Large intestine (tissue), 3 donors: ENCODE results near the gene SPATA32. TPM values are rescaled to one million over a fixed set of nuclear protein-coding genes. Genes with fewer than 3 reads are reported as not detected.
"Not testable (repeated sequence)": the region's sequence is repeated elsewhere in the genome, so short reads cannot be mapped to it uniquely, and the experiment has no call there.

Experiments used
- DNase-seq, 2 donors: peaks; one replicate each; pipeline versions ENCODE4 v3.0.0 to v3.0.0-alpha.2; 2013
- H3K27ac ChIP-seq: one replicate; pipeline ENCODE4 v1.5.1; 2013; ENCODE audit warnings: low read length
- H3K27me3 ChIP-seq: 2 replicates; pipeline ENCODE4 v1.6.1; 2013; ENCODE audit warnings: low read length; ENCODE audit not compliant: control insufficient read depth, insufficient read depth
- H3K36me3 ChIP-seq: 2 replicates; pipeline ENCODE4 v1.6.1; 2013; ENCODE audit warnings: low read length; ENCODE audit not compliant: control insufficient read depth, insufficient read depth
- H3K4me1 ChIP-seq: one replicate; pipeline ENCODE4 v1.6.1; 2013; ENCODE audit warnings: low read length; ENCODE audit not compliant: control insufficient read depth, insufficient read depth
- H3K4me3 ChIP-seq: one replicate; pipeline ENCODE4 v1.5.1; 2013; ENCODE audit warnings: low read length
- H3K9me3 ChIP-seq: one replicate; pipeline ENCODE4 v1.6.1; 2013; ENCODE audit warnings: mild to moderate bottlenecking, low read depth, low read length, moderate library complexity; ENCODE audit not compliant: control insufficient read depth
- WGBS: methylation state at CpG from one replicate; pipeline ENCODE4 v1.1.5; 2013; ENCODE audit warnings: low lambda C conversion rate; ENCODE audit not compliant: insufficient coverage; 5-methylcytosine and 5-hydroxymethylcytosine counted together
- polyA plus RNA-seq: library from polyadenylated mRNA; unstranded; fragments of 120-200 nt; gene quantifications from one replicate; pipeline ENCODE4 v1.2.1, GENCODE V29; 2013

Gene SPATA32
- polyA plus RNA-seq, 1 donor = 0.24 TPM

DNA sequence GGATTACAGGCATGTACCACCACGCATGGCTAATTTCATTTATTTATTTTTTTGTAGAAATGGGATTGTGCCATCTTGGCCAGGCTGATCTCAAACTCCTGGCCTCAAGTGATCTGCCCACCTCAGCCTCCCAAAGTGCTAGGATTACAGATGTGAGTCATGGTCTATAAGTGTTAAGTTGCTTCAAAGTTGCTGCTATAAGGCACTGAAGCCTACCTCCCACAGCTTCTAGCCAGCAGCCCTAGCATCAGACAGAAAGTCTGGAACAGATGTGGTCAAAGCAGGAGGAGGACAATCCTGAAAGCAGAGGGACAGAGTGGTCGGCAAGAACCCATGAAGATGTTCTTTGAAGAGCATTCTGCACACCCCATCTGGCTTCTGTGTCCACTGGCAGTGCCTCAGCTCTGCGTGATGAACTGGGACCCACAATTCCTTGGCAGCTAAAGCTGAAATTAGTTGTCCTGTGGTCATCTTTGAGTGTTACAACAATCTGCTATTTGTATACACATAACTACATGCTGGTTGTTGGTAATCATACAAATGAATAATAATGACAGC, 43.7 kb upstream of the SPATA32 start:
- Histone ChIP-seq H3K27me3 (no peaks in the 10 kb centered on the region), H3K4me1 (peaks cover 5% of the 10 kb centered on the region), H3K27ac (no peak overlapping the region), H3K4me3 (no peak overlapping the region), H3K9me3 (no peaks in the 10 kb centered on the region), H3K36me3 (no peaks in the 10 kb centered on the region)
- WGBS = no CpG with 5 or more reads among the region's 3 CpGs
- DNase-seq = no peak

DNA sequence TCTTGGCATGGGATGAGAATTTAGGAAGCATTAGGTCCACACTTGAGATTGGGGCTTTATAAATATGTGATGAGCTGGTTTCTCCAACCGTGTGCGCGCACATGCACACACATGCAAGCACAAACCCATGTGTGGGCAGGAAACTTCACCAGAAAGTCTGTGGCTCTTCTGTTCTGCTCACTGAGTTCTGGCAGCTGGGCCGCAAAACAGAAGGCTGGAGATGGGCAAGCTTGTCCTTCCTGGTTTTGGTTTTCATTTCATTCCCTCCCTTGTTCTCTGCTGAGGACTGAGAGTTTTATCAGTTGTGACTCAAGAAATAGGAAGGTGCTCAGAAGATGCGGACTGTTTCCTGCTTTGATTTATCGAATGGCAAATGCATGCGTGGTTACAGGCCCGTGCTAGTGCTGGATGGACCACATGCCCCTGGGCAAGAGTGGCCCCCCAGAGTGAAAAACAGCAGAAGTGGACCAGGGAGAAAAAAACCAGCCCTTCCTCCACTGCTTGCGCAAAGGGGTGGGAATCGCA, 40.8 kb upstream of the SPATA32 start:
- H3K27ac ChIP-seq = no peak overlapping the region
- DNase-seq = no peak
- no peaks in the 10 kb centered on the region for H3K4me1 ChIP-seq
- H3K36me3 ChIP-seq = no peaks in the 10 kb centered on the region
- no peak overlapping the region for H3K4me3 ChIP-seq
- no peaks in the 10 kb centered on the region for H3K9me3 ChIP-seq
- H3K27me3 ChIP-seq = no peaks in the 10 kb centered on the region
- WGBS = no CpG with 5 or more reads among the region's 10 CpGs

DNA sequence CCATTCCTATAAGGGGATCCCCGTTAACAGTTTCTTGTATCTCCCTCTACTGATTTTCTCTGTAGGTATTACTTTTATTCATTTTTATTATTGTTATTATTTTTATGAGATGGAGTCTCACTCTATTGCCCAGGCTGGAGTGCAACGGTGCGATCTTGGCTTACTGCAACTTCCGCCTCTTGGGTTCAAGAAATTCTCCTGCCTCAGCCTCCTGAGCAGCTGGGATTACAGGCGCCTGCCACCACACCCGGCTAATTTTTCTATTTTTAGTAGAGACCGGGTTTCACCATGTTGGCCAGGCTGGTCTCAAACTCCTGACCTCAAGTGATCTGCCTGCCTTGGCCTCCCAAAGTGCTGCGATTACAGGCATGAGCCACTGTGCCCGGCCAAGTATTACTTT, 40.3 kb upstream of the SPATA32 start:
- WGBS = 100% methylated on average over 3 of the region's 9 CpGs
- H3K9me3 ChIP-seq, H3K4me1 ChIP-seq, H3K4me3 ChIP-seq, H3K36me3 ChIP-seq, DNase-seq, H3K27ac ChIP-seq, H3K27me3 ChIP-seq: not testable (repeated sequence)

DNA sequence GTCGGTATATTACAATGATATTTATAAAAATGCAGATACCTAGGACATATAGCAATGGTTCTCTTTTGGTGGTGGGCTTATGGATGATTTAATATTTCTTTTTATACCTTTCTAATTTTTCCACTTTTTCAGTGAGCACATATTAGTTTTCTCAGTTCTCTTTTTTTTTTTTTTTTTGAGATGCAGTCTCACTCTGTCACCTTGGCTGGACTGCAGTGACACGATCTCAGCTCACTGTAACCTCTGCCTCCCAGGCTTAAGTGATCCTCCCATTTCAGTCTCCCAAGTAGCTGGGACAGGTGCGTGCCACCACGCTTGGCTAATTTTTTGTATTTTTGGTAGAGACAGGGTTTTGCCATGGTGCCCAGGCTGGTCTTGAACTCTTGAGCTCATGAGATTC, 39.8 kb upstream of the SPATA32 start:
- Histone ChIP-seq H3K27ac (no peak overlapping the region), H3K9me3 (no peaks in the 10 kb centered on the region), H3K4me3 (no peak overlapping the region), H3K27me3 (no peaks in the 10 kb centered on the region), H3K4me1 (peaks cover 5% of the 10 kb centered on the region), H3K36me3 (no peaks in the 10 kb centered on the region)
- no CpG with 5 or more reads among the region's 4 CpGs for WGBS
- no peak for DNase-seq

DNA sequence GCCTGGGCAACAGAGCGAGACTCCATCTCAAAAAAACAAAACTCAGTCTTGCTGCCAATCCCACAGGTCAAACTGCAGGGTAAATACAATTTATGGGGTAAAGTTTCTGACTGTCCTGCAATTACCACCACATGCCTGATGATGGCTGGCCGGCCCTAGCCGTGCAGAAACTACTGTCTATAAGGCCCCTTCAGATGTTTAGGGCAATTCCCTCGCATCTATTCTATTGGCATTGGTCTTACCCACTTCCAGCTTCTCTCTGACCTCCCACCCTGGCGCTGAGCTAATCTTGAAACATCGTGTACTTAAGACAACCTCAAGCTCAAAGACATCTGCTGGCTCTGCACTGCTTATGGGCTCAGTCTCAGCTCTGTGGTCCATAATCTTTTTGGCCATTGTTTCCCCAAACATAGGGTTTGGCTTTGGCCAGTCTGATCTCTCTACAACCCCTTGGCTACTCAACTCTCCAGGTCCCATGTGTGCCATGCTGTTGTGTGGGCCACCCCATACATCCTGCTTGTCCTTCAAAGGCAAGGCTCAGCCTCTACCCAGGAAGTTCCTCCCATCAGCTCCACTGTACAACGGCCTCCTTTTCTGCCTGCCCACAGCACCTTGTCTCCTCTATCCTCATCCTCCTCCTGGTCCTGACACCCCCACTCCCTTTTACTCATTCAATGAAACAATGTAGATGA, 38.3 kb upstream of the SPATA32 start:
- H3K27ac ChIP-seq = no peak overlapping the region
- no peaks in the 10 kb centered on the region for H3K9me3 ChIP-seq
- no peaks in the 10 kb centered on the region for H3K36me3 ChIP-seq
- no peaks in the 10 kb centered on the region for H3K27me3 ChIP-seq
- H3K4me1 ChIP-seq = peaks cover 9% of the 10 kb centered on the region
- no CpG with 5 or more reads among the region's 7 CpGs for WGBS
- no peak for DNase-seq
- no peak overlapping the region for H3K4me3 ChIP-seq

DNA sequence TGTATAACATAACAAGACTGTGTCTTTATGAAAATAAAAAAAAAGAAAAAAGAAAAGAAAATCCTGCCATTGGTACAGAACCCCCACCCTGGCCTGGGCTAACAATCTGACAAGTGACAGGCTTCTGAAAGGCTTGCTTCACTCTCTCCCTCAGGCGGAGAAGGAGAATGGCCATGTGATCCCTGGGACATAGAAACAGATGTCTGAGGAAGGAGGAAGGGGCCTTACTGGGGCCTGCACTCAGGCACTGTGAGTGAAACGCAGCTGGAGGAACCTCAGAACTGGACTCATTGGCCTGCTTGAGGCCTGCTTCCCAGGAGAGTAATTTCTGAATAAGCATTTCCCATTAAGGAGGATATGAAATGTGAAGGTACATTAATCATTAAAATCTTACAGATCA, 37.5 kb upstream of the SPATA32 start:
- DNase-seq = no peak
- Histone ChIP-seq H3K27me3 (no peaks in the 10 kb centered on the region), H3K9me3 (no peaks in the 10 kb centered on the region), H3K4me1 (peaks cover 14% of the 10 kb centered on the region), H3K27ac (no peak overlapping the region), H3K4me3 (no peak overlapping the region), H3K36me3 (no peaks in the 10 kb centered on the region)
- no CpG with 5 or more reads among the region's 2 CpGs for WGBS

DNA sequence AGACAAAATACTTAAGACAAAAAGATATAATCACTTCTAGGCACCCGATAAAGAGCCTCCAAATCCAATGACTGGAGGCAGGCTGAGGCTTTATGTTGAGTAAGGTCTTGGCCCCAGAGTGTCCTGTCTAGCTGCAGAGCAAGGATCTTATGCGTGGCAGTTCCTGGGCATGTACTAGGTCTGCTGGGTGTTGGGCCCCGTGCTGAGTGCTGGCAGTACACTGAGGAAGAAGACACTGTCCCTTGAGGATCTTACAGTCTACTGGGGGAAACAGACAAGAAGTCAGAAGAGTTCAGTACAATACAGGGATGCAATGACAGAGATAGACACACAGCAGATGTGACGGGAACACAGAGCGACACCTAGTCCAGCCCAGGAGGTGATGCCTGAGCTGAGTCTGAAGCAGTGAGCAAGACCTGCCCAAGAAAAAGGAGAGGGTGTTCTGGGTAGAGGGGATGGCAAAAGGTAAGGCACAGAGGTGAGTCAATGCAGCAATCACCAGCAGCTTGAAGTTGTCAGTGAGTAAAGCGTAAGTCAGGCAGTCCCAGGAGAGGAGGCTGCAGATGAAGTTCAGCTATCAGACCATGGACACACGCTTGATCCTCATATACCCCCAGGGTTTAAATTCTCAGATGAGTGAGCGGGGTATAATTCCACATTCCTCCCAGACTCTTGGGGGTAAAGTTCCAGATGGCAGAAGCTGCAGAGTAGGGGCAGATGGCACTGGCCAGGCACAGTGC, 36.8 kb upstream of the SPATA32 start:
- DNase-seq = no peak
- Histone ChIP-seq H3K9me3 (no peaks in the 10 kb centered on the region), H3K27ac (no peak overlapping the region), H3K4me1 (peaks cover 20% of the 10 kb centered on the region), H3K27me3 (no peaks in the 10 kb centered on the region), H3K4me3 (no peak overlapping the region), H3K36me3 (no peaks in the 10 kb centered on the region)
- no CpG with 5 or more reads among the region's 8 CpGs for WGBS

DNA sequence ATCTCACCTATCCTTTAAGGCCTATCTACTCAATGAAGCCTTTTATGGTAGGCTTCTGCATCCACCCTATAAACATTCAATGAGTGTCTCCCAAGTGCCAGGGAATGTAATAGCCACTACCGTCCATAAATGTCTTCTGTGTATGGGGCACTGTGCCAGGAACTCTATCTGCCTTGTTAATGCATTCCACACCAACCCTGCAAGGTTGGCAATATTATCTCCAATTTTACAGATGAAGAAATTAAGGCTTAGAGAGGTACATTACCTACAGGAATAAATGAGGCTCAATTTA, 34.9 kb upstream of the SPATA32 start:
- Histone ChIP-seq H3K4me3 (no peak overlapping the region), H3K4me1 (peaks cover 35% of the 10 kb centered on the region), H3K27me3 (no peaks in the 10 kb centered on the region), H3K9me3 (no peaks in the 10 kb centered on the region), H3K36me3 (no peaks in the 10 kb centered on the region), H3K27ac (no peak overlapping the region)
- WGBS = no CpG with 5 or more reads among the region's 1 CpG
- no peak for DNase-seq

DNA sequence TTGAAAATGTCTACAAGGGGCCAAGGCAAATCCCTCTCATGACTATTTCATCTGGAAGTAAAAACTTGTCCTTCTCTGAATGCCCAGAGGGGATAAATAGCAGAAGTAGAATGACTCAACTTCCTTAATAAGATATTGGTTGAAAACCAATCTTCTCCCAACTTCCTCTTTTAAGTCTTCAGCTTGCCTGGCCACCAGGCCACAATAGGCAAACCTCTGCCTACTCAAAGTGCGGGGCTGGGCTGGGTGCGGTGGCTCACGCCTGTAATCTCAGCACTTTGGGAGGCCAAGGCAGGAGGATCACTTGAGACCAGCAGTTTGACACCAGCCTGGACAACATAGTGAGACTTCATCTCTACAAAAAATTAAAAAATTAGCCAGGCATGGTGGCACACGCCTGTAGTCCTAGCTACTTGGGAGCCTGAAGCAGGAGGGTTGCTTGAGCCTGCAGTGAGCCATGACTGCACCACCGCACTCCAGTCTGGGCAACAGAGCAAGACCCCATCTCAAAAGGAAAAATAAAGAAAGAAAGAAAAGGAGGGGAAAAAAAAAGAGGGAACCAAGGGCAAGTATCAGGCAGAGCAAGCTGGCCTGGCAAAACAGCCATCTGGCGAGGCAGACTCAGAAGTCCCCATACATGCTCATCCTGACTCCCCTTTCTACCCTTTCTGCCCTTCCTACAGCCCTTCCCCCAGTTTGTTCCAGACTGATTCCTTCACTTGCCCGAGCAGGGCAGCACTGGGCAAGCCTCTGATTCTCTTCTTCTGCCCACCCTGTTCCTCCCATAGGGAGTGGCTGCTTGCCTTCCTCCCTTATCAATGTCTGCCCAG, 34.3 kb upstream of the SPATA32 start:
- Histone ChIP-seq H3K27me3 (no peaks in the 10 kb centered on the region), H3K9me3 (no peaks in the 10 kb centered on the region), H3K27ac (no peak overlapping the region), H3K4me3 (no peak overlapping the region), H3K36me3 (no peaks in the 10 kb centered on the region), H3K4me1 (peaks cover 39% of the 10 kb centered on the region)
- no peak for DNase-seq
- 44% methylated on average over 1 of the region's 7 CpGs for WGBS

DNA sequence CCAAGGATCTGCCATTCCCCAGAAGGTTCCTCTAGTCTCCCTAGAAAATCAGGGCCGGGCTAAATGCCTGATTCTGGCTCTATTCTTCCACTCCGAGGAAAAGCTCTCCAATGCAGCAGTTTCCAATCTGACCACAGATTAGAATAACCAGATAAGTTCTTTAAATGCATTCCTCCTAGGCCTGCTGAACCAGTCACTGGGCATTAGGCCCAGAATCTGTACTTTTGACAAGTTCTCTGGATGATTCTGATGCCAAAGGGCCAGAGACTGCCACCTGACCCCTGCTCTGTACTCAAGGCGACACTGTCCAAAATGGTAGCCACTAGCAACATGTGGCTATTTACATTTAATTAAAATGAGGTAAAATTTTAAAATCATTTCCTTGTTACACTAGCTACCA, 32.6 kb upstream of the SPATA32 start:
- Histone ChIP-seq H3K4me1 (peaks cover 39% of the 10 kb centered on the region), H3K4me3 (no peak overlapping the region), H3K9me3 (no peaks in the 10 kb centered on the region), H3K36me3 (peaks cover 10% of the 10 kb centered on the region), H3K27ac (no peak overlapping the region), H3K27me3 (no peaks in the 10 kb centered on the region)
- no CpG with 5 or more reads among the region's 3 CpGs for WGBS
- no peak for DNase-seq
